HG03571 (cell line): ENCODE data around the gene MRPL55.

ENCODE experiments used
- ATAC-seq: cut with Tn5 transposase; IDR thresholded peaks from one replicate; pipeline ENCODE4 v1.9.1; 2021; ENCODE audit not compliant: unreplicated experiment

MRPL55 gene

DNA sequence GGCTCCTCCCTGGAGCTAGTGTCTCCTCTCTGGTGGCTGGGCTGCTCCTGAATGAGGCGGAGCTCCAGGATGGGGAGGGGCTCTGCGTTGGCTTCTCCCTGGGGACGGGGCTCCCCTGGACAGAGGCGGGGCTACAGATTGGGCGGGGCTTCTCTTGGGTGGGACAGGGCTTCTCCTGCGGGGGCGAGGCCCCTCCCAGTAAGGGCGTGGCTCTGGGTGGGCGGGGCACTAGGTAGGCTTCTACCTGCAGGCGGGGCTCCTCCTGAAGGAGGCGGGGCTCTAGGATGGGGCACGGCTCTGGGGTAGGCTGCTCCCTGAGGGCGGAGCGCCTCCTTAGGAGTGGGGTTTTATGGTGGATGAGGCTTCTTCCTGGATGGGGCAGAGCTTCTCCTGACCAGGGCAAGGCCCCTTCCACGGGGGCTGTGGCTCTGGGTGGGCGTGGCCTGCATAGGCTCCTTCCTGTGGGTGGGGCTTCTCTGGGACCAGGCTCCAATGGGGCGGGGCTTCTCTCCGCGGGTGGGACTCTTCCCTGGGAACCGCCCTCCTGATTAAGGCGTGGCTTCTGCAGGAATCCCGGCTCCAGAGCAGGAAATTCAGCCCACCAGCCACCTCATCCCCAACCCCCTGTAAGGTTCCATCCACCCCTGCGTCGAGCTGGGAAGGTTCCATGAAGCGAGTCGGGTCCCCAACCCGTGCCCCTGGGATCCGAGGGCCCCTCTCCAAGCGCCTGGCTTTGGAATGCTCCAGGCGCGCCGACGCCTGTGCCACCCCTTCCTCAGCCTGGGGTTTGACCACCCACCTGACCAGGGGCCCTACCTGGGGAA, 49.3 kb downstream of the MRPL55 start:
- ATAC-seq, result no peak

GRCh38 chr1:228058949-228059633, 50.0 kb downstream of the MRPL55 start:
- no peak for ATAC-seq

DNA sequence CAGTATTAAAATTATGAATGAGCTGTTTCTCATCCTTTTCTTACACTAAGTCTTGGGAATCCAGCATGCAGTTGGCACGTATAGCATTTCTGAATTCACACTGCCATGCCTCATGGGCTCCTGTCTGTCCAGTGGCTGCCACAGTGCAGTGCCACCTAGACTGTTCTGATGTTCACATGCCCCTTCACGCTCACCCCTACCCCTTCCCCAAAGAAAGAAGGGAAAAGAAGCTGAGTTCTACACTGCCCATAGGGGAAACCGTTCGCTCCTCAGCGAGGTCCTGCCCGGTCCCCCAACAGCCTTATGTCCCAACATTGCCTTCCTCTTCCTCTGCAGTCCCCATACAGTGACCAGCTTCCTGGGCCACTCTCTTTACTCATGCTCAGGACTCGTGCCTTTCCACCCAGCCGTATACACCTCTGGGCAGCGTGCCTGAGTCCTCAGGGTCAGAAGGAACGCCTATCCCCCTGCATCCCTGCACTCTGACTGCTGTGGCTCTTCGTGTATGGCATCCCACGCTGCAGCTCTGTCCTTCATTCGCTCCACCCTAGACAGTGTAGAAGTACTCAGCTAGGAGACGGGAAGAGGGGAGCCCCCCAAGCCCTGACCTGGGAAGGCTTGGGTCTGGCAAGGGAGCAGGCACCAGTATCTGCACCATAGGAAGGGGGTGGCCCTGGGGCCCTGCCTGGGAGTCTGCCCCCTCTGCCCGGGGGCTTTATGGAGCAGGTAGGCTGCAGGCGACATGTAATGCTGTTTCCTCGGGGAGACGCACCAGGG, 50.7 kb downstream of the MRPL55 start:
- ATAC-seq, result no peak
